GM19035 (cell line): ENCODE measurements around the gene SLC23A3.

Source experiments
- ATAC-seq: cut with Tn5 transposase; IDR thresholded peaks from one replicate; pipeline ENCODE4 v1.9.1; 2021; ENCODE audit not compliant: unreplicated experiment

SLC23A3 gene

GRCh38 chr2:219169930-219170654, at the start of gene SLC23A3:
Gene SLC23A3 (minus strand): TSS chr2:219170029. CDS start chr2:219169984, 45 bp downstream.
- ATAC-seq: no peak

DNA sequence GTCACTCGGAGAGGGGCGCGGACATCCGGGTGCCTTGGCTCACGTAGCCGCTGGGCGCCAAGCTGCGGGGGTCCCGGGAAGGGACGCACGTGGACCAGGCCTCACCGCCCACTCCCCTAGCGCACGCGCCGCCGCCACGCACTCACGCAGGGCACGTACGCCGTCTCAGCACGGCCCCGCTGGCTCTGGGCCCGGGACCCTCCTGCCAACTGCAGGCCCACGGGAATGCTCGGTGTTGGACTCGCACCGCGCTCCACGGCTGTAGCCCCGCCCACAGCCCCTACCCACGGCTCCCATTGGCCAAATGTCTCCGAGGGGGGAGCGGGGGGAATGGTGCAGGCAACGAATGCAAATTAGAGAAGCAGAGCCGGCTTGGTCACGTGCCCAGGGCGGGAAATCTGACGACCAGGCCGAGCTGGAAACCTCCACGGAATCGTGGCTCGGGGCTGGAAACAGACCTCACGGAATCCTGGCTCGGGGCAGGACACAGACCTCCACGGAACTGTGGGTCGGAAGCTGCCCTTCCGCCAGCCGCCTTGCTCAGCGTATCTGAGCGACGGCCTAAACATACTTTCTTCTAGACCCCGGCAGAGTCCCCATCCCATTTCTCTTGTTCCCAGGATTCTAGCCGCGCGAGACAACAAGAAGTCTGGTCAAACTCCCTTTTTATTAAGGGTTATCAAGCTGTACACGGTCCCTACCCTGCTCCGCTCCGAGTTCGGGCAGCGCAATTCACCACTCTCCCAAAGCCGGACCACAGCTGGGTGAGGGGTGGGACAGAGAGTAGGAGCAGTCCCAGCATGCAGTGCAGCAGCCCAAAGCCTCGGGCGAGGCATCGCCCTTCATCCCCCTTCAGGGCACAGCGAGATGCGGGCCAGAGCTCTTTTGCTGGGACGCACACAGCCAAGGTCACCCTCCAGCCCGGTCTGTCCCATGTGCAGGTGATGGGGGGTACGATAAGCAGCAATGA, 49.2 kb upstream of the SLC23A3 start, which contains the start of gene ABCB6:
Gene ABCB6 (minus strand): TSS at position 227 of the 970 bp plus-strand sequence. CDS start 285 bp downstream, outside the sequence.
- peak; percentile 77 for ATAC-seq

GRCh38 chr2:219218217-219218731, 48.4 kb upstream of the SLC23A3 start:
- ATAC-seq: peak; percentile 31

DNA sequence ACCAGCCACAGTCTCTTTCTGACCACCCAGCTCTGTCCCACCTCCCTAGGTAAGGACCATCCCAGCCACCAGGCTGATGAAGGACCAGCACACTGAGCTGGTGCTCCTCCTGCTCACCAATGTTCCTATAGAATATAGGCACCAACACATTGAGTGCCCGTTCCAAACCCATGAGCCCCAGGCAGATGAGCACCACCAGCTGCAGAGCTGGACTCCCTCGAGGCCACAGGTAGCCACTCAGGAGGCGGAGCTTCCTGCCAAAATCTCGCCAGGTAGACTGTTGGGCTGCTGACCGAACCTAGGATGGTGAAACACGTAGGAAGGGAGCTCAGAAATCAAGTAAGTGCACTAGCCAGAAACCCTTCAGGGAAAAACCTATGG, 46.7 kb upstream of the SLC23A3 start:
- ATAC-seq: no peak

DNA sequence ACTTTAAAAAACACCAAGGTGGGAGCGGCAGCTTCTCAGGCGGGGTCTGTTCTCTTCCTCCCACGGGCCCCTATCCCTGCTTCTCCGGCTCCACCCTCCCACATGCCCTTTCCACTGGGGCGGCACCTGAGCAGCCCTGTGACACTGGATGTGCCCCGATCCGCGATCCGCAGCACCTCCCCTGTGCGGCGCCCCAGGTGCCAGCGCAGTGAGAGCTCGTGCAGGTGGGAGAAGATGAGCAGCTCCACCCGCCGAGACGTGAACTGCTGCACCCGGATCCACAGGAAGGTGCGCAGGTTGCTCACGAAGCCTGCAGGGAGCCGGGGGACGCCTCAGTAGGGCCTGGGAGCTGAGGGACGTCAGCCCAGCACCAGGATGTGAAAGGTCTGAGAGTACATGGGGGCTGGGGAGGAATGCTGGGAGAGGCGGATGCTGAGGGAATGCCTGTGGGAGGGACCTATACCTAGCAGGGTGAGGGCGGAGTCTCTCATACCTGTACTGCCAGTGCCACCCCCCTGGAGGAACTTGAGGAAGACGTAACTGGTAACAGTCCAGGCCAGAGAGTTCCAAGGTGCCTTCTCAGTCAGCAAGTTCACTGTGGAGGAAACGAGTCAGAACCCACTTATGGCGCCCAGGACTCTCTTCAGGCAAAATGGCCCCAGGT, 46.2 kb upstream of the SLC23A3 start:
- no peak for ATAC-seq

- no peak for ATAC-seq
These were observed 45.0 kb upstream of the SLC23A3 start for GRCh38 chr2:219214786-219215185.

- ATAC-seq: no peak
These were observed 44.3 kb upstream of the SLC23A3 start for GRCh38 chr2:219214141-219214540.

- ATAC-seq: no peak
These were observed 43.8 kb upstream of the SLC23A3 start for GRCh38 chr2:219213486-219214071.

DNA sequence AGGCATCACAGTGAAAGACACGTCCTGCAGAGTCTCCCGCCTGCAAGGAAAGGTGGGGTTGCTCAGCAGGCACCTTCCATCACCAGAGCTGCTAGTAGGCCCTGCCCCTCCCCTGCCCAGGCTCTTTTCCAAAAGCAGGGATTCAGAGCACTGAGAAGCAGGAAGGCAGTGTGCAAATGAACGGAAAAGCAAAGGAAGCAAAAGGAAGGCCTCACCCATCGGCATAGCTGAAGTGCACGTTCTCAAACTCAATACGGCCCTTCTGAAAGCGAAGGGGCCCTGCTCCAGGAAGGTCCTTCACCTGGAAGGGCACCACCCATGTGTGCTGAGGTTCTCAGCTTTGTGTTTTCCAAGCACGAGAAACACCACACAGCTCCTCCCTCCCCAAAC, 43.2 kb upstream of the SLC23A3 start:
- ATAC-seq: no peak

DNA sequence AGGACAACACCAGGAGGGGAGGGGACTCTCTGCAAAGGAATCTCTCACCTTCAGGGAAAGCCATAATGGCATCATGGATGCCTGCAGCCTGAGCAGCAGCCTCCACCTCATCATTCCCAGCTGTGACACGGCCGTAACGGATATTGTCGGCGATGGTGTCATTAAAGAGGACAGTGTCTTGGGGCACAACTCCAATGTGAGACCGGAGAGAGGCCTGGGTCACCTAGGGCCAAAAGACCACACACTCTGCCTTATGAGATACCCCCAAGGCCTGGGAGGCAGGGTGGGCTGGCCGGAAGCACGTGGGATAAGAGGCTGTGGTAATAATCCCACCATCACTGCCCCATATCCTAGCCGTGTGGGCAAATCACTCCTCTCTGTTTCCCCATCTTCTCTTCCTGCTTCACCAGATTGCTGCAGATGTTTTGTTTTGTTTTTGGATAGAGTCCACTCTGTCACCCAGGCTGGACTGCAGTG, 41.1 kb upstream of the SLC23A3 start:
- no peak for ATAC-seq

DNA sequence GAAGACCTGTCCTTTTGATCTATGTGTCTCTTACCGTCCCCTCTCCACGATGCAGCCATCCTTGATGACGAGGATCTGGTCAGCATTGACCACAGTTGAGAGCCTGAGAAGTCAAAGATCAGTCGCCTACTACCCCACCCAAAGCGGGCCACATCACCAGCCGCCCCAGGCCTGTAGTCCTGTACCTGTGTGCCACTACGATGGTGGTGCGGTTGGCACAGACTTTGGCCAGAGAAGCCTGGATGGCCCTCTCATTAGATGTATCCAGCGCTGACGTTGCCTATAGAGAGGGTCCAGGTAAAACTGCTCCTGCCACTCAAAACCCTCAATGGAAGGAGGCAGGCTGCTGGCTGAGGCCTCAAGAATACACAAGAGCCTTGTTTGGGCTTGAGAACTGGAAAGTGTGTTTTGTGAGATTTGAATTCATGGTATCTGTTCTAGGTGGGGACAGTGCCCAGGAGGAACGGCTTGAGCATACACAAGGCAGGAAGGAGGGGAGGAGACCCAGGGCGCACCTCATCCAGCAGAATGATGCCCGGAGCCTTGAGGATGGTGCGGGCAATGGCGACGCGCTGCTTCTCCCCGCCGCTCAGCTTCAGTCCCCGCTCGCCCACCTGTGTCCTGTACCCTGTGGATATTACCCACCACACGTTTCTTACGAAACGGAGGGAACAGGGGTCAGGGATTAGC, 40.5 kb upstream of the SLC23A3 start:
- ATAC-seq: no peak

DNA sequence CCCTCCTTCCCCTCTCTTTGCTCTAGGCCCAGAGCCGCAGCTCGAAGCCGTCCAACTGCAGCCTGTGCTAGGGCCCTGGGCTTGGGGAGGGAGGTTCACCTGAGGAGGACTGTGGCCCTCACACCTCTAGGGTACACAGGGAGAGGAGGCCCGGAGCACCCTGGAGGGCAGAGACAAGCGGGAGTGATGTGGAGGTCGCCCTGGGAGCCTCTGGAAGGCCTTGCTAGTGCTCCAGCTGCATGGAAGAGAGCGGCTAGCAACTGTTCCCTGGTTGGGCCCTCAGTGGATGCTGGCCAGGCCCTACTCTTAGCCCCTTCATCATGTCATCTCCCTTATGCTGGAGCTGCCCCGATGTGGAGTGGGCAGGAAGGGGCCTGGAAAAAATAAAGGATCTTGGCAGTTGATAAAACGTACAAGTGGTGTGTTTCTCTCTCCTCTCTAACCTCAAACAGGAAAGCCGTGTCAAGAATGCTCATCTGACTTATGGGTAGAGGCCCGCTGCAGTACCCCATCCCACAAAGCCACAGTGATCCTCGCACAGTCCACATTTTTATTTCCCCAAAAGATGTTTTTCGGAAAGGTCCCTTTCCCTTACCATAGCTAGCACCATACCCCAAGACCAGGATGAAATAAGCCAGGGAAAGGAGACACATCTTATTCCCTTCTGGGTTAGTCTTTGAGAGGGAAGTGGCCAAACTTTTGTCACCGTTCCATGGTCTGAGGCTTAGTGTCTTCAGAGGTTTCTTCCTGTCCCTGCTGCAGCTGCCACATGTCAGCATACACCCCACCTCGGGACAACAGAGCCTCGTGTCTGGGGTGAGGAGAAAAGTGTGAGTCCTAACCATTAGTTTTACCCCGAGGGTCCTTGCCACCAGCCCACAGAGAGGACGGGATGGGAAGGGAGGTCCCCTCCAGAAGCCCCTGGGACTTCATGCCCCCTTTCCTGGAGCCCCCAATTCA, 39.7 kb upstream of the SLC23A3 start:
- no peak for ATAC-seq

DNA sequence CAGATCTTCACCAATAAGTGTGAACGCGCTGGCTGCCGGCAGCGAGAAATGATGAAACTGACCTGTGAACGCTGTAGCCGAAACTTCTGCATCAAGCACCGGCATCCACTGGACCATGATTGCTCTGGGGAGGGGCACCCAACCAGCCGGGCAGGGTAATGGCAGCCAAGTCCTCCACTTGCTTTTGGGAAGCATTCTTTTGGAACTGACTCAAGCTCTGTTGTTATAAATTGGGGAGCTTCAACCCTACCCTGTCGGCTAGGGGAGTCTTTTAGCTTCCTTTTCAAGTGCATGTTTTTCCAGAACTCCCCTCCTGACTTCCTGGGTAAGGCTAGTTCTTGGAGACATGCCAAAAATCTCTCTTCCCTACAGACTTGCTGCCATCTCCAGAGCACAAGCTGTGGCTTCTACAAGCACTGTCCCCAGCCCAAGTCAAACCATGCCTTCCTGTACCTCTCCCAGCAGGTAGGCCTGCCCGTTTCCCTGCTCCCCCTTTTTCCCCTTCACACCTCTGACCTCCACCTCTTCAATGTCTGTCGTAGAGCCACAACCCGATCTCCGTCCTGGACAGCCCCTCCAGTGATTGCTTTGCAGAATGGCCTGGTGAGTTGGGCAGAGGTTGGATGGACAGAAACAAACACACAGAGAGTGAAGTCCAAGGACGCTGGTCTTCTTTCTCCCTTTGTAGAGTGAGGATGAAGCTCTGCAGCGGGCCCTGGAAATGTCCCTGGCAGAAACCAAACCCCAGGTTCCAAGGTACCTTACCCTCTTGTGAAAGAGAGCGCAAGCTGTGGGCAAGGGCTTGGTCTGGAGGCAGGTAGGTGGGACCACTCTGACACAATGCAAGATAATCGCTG, 38.3 kb upstream of the SLC23A3 start:
- ATAC-seq: no peak

- ATAC-seq: no peak
These were observed 37.5 kb upstream of the SLC23A3 start for GRCh38 chr2:219207134-219207883.

- peak; percentile 97 for ATAC-seq
These were observed 36.7 kb upstream of the SLC23A3 start, which contains the start of gene ZFAND2B for GRCh38 chr2:219206328-219207133. Gene ZFAND2B (plus strand): TSS chr2:219206782. CDS start chr2:219206988, 206 bp downstream.

GRCh38 chr2:219205981-219206327, 36.1 kb upstream of the SLC23A3 start:
- ATAC-seq: no peak
